NCI-H1930 (cell line): ENCODE results near the gene RAX2.
"Not testable (repeated sequence)": the region's sequence is repeated elsewhere in the genome, so short reads cannot be mapped to it uniquely, and the experiment has no call there.

Experiments
- DNase-seq, 2 experiments: peaks; one replicate each; lab custom pipeline; 2025; lab: John Stamatoyannopoulos, UW

RAX2 gene

GRCh38 chr19:3771906-3772455 lies at the start of gene RAX2:
TSS of gene RAX2 (minus strand) at chr19:3772228. CDS start at chr19:3771742, 486 bp downstream.
- no peak for DNase-seq

GRCh38 chr19:3821156-3821555 lies 49.1 kb upstream of the RAX2 start:
- peak in 1 of 2 experiments; percentile 41 for DNase-seq

- no peak for DNase-seq
These were observed 48.0 kb upstream of the RAX2 start for GRCh38 chr19:3819989-3820388.

- no peak for DNase-seq
These were observed 46.9 kb upstream of the RAX2 start for GRCh38 chr19:3818918-3819317.

GRCh38 chr19:3818466-3818865 lies 46.4 kb upstream of the RAX2 start:
- no peak for DNase-seq

- DNase-seq, result no peak
These were observed 45.7 kb upstream of the RAX2 start for GRCh38 chr19:3817761-3818160.

- DNase-seq, result no peak
These were observed 44.7 kb upstream of the RAX2 start for GRCh38 chr19:3816566-3817218.

- DNase-seq, result not testable (repeated sequence)
These were observed 44.1 kb upstream of the RAX2 start for GRCh38 chr19:3816148-3816547.

- no peak for DNase-seq
These were observed 42.6 kb upstream of the RAX2 start for GRCh38 chr19:3814648-3815047.

GRCh38 chr19:3813473-3814392 lies 41.7 kb upstream of the RAX2 start:
- no peak for DNase-seq

GRCh38 chr19:3810708-3811355 lies 38.8 kb upstream of the RAX2 start:
- DNase-seq, result no peak

GRCh38 chr19:3809881-3810707 lies 38.1 kb upstream of the RAX2 start:
- no peak for DNase-seq

- DNase-seq, result no peak
These were observed 36.6 kb upstream of the RAX2 start for GRCh38 chr19:3808420-3809143.

- no peak for DNase-seq
These were observed 35.7 kb upstream of the RAX2 start for GRCh38 chr19:3807574-3808354.

GRCh38 chr19:3807131-3807480 lies 35.1 kb upstream of the RAX2 start:
- no peak for DNase-seq

GRCh38 chr19:3805859-3806258 lies 33.8 kb upstream of the RAX2 start:
- no peak for DNase-seq

- no peak for DNase-seq
These were observed 32.4 kb upstream of the RAX2 start for GRCh38 chr19:3804429-3804828.

GRCh38 chr19:3803986-3804385 lies 32.0 kb upstream of the RAX2 start:
- no peak for DNase-seq

- no peak for DNase-seq
These were observed 31.3 kb upstream of the RAX2 start for GRCh38 chr19:3803114-3803888.
